ENCODE results near the gene LRRTM2. TPM values are rescaled to one million over a fixed set of nuclear protein-coding genes. Genes with fewer than 3 reads are reported as not detected.

The LRRTM2 gene
- total RNA-seq, 1 donor from 2014 or later: 0.54 TPM

- H4K20me1 ChIP-seq (ENCODE audit: insufficient read depth, low read length): peaks cover 82% of the 10 kb centered on the region
- Mint-ChIP-seq H3K9me3 (ENCODE audit: unreplicated experiment) (no peaks in the 10 kb centered on the region), H3K36me3 (ENCODE audit: low read depth, unreplicated experiment) (no peaks in the 10 kb centered on the region), H3K27ac (ENCODE audit: unreplicated experiment) (no peak overlapping the region), H3K4me3 (ENCODE audit: unreplicated experiment) (no peak overlapping the region), H3K4me1 (ENCODE audit: low read depth, unreplicated experiment) (peaks cover 67% of the 10 kb centered on the region), H3K27me3 (ENCODE audit: low read depth, unreplicated experiment) (no peaks in the 10 kb centered on the region)
- TF ChIP-seq CTCF (IDR thresholded peaks at IDR 0.05; ENCODE audit: insufficient read depth, low read depth, low read length) (no peak), EZH2 (IDR thresholded peaks at IDR 0.05; ENCODE audit: insufficient read depth, low read length) (no peak)
- peak overlapping the region; percentile 78 for H3K9ac ChIP-seq (ENCODE audit: low read length)
- peak overlapping the region; percentile 86 for H3K4me2 ChIP-seq (ENCODE audit: low read length)
- no peak overlapping the region for H2AFZ ChIP-seq (ENCODE audit: low read depth, low read length)
- H3K79me2 ChIP-seq (ENCODE audit: insufficient read depth, low read length): peaks cover 96% of the 10 kb centered on the region
- H3K36me3 ChIP-seq (ENCODE audit: insufficient read depth, low read length): no peaks in the 10 kb centered on the region
- H3K27me3 ChIP-seq (ENCODE audit: insufficient read depth, low read length): no peaks in the 10 kb centered on the region
- FAIRE-seq (no peak), DNase-seq (ENCODE audit: low read depth) (no peak)
- H3K9me3 ChIP-seq (ENCODE audit: insufficient read depth, low read depth, low read length): no peaks in the 10 kb centered on the region
- H3K27ac ChIP-seq (ENCODE audit: low read depth, low read length): no peak overlapping the region
- H3K4me1 ChIP-seq (ENCODE audit: insufficient read depth, low read length): peaks cover 50% of the 10 kb centered on the region
- H3K4me3 ChIP-seq (ENCODE audit: insufficient read depth, low read depth, low read length): peak overlapping the region; percentile 14
Observed at GRCh38 chr5:138872841-138873465, 2.2 kb downstream of the LRRTM2 start.

GRCh38 chr5:138870611-138871010 lies 4.5 kb downstream of the LRRTM2 start:
- no peak overlapping the region for H3K4me3 ChIP-seq (ENCODE audit: insufficient read depth, low read depth, low read length)
- FAIRE-seq (no peak), DNase-seq (ENCODE audit: low read depth) (no peak)
- H4K20me1 ChIP-seq (ENCODE audit: insufficient read depth, low read length): peaks cover 83% of the 10 kb centered on the region
- no peaks in the 10 kb centered on the region for H3K9me3 ChIP-seq (ENCODE audit: insufficient read depth, low read depth, low read length)
- H3K36me3 ChIP-seq (ENCODE audit: insufficient read depth, low read length): no peaks in the 10 kb centered on the region
- H3K36me3 Mint-ChIP-seq (ENCODE audit: low read depth, unreplicated experiment): no peaks in the 10 kb centered on the region
- TF ChIP-seq EZH2 (IDR thresholded peaks at IDR 0.05; ENCODE audit: insufficient read depth, low read length) (no peak), CTCF (IDR thresholded peaks at IDR 0.05; ENCODE audit: insufficient read depth, low read depth, low read length) (no peak)
- H3K9ac ChIP-seq (ENCODE audit: low read length): peak overlapping the region; percentile 59
- H3K9me3 Mint-ChIP-seq (ENCODE audit: unreplicated experiment): no peaks in the 10 kb centered on the region
- peak overlapping the region; percentile 93 for H3K27ac Mint-ChIP-seq (ENCODE audit: unreplicated experiment)
- H3K4me3 Mint-ChIP-seq (ENCODE audit: unreplicated experiment): peak overlapping the region; percentile 22
- H3K27ac ChIP-seq (ENCODE audit: low read depth, low read length): peak overlapping the region; percentile 57
- peaks cover 47% of the 10 kb centered on the region for H3K4me1 ChIP-seq (ENCODE audit: insufficient read depth, low read length)
- H2AFZ ChIP-seq (ENCODE audit: low read depth, low read length): no peak overlapping the region
- H3K27me3 ChIP-seq (ENCODE audit: insufficient read depth, low read length): no peaks in the 10 kb centered on the region
- H3K4me2 ChIP-seq (ENCODE audit: low read length): peak overlapping the region; percentile 76
- H3K27me3 Mint-ChIP-seq (ENCODE audit: low read depth, unreplicated experiment): no peaks in the 10 kb centered on the region
- peaks cover 96% of the 10 kb centered on the region for H3K79me2 ChIP-seq (ENCODE audit: insufficient read depth, low read length)
- peaks cover 65% of the 10 kb centered on the region for H3K4me1 Mint-ChIP-seq (ENCODE audit: low read depth, unreplicated experiment)
